HG03558 (cell line): ENCODE results near the gene ACBD6.

ENCODE experiments used
- ATAC-seq: cut with Tn5 transposase; IDR thresholded peaks from one replicate; pipeline ENCODE4 v1.9.1; 2021; ENCODE audit warnings: moderate number of reproducible peaks; ENCODE audit not compliant: unreplicated experiment; ENCODE audit errors: extremely low read depth

ACBD6 gene

GRCh38 chr1:180277476-180278193 lies 224.7 kb downstream of the ACBD6 start:
- ATAC-seq, result no peak

- no peak for ATAC-seq
These were observed 226.7 kb downstream of the ACBD6 start for GRCh38 chr1:180275726-180276125.

GRCh38 chr1:180274221-180274620 lies 228.2 kb downstream of the ACBD6 start:
- no peak for ATAC-seq

- no peak for ATAC-seq
These were observed 229.3 kb downstream of the ACBD6 start for GRCh38 chr1:180273066-180273465.

GRCh38 chr1:180272395-180272794 lies 230.0 kb downstream of the ACBD6 start:
- ATAC-seq, result no peak

- ATAC-seq, result no peak
These were observed 230.8 kb downstream of the ACBD6 start for GRCh38 chr1:180271272-180272255.

GRCh38 chr1:180270530-180271271 lies 231.7 kb downstream of the ACBD6 start:
- ATAC-seq, result no peak

GRCh38 chr1:180269645-180270529 lies 232.5 kb downstream of the ACBD6 start:
- ATAC-seq, result no peak

- no peak for ATAC-seq
These were observed 233.8 kb downstream of the ACBD6 start for GRCh38 chr1:180268556-180269075.

GRCh38 chr1:180267761-180268555 lies 234.4 kb downstream of the ACBD6 start:
- ATAC-seq, result no peak

GRCh38 chr1:180267211-180267561 lies 235.2 kb downstream of the ACBD6 start:
- no peak for ATAC-seq

- ATAC-seq, result no peak
These were observed 235.8 kb downstream of the ACBD6 start for GRCh38 chr1:180266275-180267210.

GRCh38 chr1:180265871-180266270 lies 236.5 kb downstream of the ACBD6 start:
- ATAC-seq, result no peak

- ATAC-seq, result no peak
These were observed 237.2 kb downstream of the ACBD6 start for GRCh38 chr1:180265201-180265600.

- no peak for ATAC-seq
These were observed 237.8 kb downstream of the ACBD6 start for GRCh38 chr1:180264595-180264994.

GRCh38 chr1:180262628-180263488 lies 239.5 kb downstream of the ACBD6 start:
- ATAC-seq, result no peak
